NCI-H69 (cell line): ENCODE data around the gene GPR21.

Experiments
- DNase-seq: peaks from one replicate; lab custom pipeline; 2025; lab: John Stamatoyannopoulos, UW

Gene GPR21

GRCh38 chr9:123033352-123033751 is at the start of gene GPR21:
Gene GPR21, plus strand, starts transcription at chr9:123033667. Its CDS starts 900 bp downstream, at chr9:123034567.
- no peak for DNase-seq

GRCh38 chr9:122986010-122986409 is 47.5 kb upstream of the GPR21 start:
- no peak for DNase-seq

GRCh38 chr9:122988141-122988540 is 45.3 kb upstream of the GPR21 start:
- DNase-seq, result no peak

GRCh38 chr9:122988920-122989621 is 44.4 kb upstream of the GPR21 start:
- no peak for DNase-seq

GRCh38 chr9:122991370-122991830 is 42.1 kb upstream of the GPR21 start:
- peak; percentile 35 for DNase-seq

- no peak for DNase-seq
These were observed 36.9 kb upstream of the GPR21 start for GRCh38 chr9:122996586-122996985.

- no peak for DNase-seq
These were observed 35.0 kb upstream of the GPR21 start for GRCh38 chr9:122998448-122998847.

GRCh38 chr9:123000371-123001068 is 32.9 kb upstream of the GPR21 start:
- DNase-seq, result no peak

GRCh38 chr9:123002754-123003153 is 30.7 kb upstream of the GPR21 start:
- DNase-seq, result no peak

GRCh38 chr9:123003466-123003865 is 30.0 kb upstream of the GPR21 start:
- DNase-seq, result no peak

GRCh38 chr9:123005964-123006363 is 27.5 kb upstream of the GPR21 start:
- DNase-seq, result no peak

GRCh38 chr9:123007269-123007668 is 26.2 kb upstream of the GPR21 start:
- no peak for DNase-seq

- DNase-seq, result no peak
These were observed 24.6 kb upstream of the GPR21 start for GRCh38 chr9:123008909-123009308.

GRCh38 chr9:123011380-123011779 is 22.1 kb upstream of the GPR21 start:
- no peak for DNase-seq

GRCh38 chr9:123011878-123012528 is 21.5 kb upstream of the GPR21 start:
- no peak for DNase-seq

- DNase-seq, result no peak
These were observed 16.8 kb upstream of the GPR21 start for GRCh38 chr9:123016631-123017030.

- DNase-seq, result no peak
These were observed 12.7 kb upstream of the GPR21 start for GRCh38 chr9:123020796-123021195.

- no peak for DNase-seq
These were observed 7.0 kb upstream of the GPR21 start for GRCh38 chr9:123026425-123026824.

- DNase-seq, result no peak
These were observed 6.0 kb upstream of the GPR21 start for GRCh38 chr9:123027517-123027916.

- DNase-seq, result no peak
These were observed 5.3 kb upstream of the GPR21 start for GRCh38 chr9:123028136-123028535.

GRCh38 chr9:123028973-123029372 is 4.5 kb upstream of the GPR21 start:
- DNase-seq, result no peak

- no peak for DNase-seq
These were observed 1.5 kb upstream of the GPR21 start for GRCh38 chr9:123031963-123032362.
